MG63 (cell line): ENCODE measurements around the gene CDHR3. TPM values are rescaled to one million over a fixed set of nuclear protein-coding genes. Genes with fewer than 3 reads are reported as not detected.

Experiments
- DNase-seq: peaks from one replicate; pipeline ENCODE4 v3.0.0-alpha.2; 2020
- H3K27me3 ChIP-seq: fragments of 250-450 bp; sonication (Bioruptor Pico); 2 replicates; pipeline ENCODE4 v1.5.1; 2020; ENCODE audit warnings: mild to moderate bottlenecking, moderate library complexity
- H3K36me3 ChIP-seq: fragments of 250-450 bp; sonication (Bioruptor Pico); 2 replicates; pipeline ENCODE4 v1.5.1; 2020; ENCODE audit warnings: mild to moderate bottlenecking, moderate library complexity
- H3K4me3 ChIP-seq: fragments of 250-450 bp; sonication (Bioruptor Pico); 2 replicates; pipeline ENCODE4 v1.5.1; 2020; ENCODE audit warnings: mild to moderate bottlenecking, moderate library complexity
- H3K9me3 ChIP-seq: fragments of 250-450 bp; sonication (Bioruptor Pico); 2 replicates; pipeline ENCODE4 v1.5.1; 2020; ENCODE audit warnings: mild to moderate bottlenecking, moderate library complexity
- total RNA-seq: library from RNA; depleted of rRNA; stranded (reverse); fragments of >200 nt; shearing (Covaris generic); gene quantifications from 2 replicates; pipeline ENCODE4 v1.2.3, GENCODE V29; 2014; ENCODE audit warnings: low replicate concordance

Gene CDHR3
- total RNA-seq, 1 experiment from 2014 or later = 0.76 TPM

DNA sequence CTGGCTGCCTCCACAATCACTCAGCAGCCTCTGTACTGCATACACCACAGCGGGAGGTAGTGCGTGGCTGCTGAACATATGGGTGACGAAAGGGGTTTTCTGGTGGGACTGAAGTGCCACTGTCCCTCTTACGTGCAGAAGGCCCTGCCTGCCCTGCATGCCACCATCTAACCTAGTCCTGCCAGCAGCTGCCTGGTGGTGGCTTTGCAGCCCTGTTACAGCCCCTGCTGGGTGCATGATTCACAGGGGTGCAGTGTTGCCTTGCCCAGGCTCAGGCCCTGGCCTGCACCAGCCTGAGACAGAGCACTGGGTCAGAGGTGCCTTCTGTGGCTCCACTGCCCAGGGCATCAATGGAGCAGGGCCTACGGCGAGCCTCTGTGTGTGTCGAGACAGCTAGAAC is 98.9 kb downstream of the CDHR3 start:
- Histone ChIP-seq H3K36me3 (no peaks in the 10 kb centered on the region), H3K4me3 (no peak overlapping the region), H3K9me3 (no peaks in the 10 kb centered on the region), H3K27me3 (no peaks in the 10 kb centered on the region)
- no peak for DNase-seq

DNA sequence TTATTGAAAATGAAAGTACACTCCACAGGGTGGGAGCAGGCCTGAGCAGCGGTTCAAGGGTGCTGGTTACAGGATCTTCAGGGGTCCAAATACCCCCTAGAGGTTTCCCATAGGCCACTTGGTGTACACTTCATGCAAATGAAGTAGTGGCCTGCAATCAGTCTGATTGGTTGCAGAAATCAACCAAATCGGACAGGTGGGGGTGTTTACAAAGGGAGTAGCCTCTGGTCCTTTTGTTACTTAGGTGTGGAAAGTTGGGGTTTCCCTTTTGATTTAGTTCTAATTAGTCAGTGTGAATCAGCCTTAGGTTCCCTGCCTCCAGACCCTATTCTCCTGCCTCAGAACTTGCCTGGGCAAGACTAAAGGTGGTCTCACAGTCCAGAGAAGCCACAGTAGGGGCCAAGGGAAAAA is 99.5 kb downstream of the CDHR3 start:
- Histone ChIP-seq H3K27me3 (no peaks in the 10 kb centered on the region), H3K4me3 (no peak overlapping the region), H3K36me3 (no peaks in the 10 kb centered on the region), H3K9me3 (no peaks in the 10 kb centered on the region)
- DNase-seq = no peak

DNA sequence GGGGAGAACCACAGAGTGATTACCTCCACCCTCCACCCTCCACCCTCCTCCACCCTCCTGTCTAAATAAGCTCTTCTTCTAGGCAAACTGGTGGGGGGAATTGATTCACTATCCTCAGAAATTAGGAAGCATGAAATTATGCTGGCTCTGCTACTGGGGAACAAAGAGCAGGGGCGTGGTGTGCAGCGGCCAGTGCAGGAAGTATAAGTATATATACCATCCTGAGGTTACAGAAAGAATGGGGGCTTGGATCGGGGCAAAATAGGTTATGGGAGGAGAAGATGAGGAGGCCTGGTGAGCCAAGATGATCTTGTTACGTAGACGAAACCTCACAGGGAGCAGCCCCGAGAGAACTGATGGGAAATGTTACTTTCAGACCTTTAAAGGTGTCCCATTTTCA is 100.0 kb downstream of the CDHR3 start:
- Histone ChIP-seq H3K27me3 (no peaks in the 10 kb centered on the region), H3K36me3 (no peaks in the 10 kb centered on the region), H3K9me3 (no peaks in the 10 kb centered on the region), H3K4me3 (no peak overlapping the region)
- no peak for DNase-seq

DNA sequence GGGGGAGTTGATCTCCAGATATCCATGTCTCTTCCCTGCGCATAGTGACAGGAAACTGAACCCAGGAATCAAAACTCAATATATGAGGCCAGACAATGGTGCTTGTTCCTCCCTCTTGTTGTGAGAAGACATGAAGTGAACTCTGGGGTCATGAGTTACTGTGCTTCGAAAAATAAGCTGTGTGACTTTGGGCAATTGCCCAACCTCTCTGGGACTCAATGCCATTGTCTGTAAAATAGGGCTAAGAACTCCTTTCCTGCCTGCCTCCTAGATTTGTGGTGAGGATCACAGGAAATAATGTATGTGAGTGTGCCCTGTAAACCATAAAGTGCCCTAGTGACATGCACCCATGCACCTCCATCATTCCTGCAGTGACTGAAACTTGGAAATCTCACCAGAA is 100.6 kb downstream of the CDHR3 start:
- no peaks in the 10 kb centered on the region for H3K36me3 ChIP-seq
- H3K27me3 ChIP-seq = no peaks in the 10 kb centered on the region
- H3K9me3 ChIP-seq = no peaks in the 10 kb centered on the region
- H3K4me3 ChIP-seq = no peak overlapping the region
- no peak for DNase-seq

DNA sequence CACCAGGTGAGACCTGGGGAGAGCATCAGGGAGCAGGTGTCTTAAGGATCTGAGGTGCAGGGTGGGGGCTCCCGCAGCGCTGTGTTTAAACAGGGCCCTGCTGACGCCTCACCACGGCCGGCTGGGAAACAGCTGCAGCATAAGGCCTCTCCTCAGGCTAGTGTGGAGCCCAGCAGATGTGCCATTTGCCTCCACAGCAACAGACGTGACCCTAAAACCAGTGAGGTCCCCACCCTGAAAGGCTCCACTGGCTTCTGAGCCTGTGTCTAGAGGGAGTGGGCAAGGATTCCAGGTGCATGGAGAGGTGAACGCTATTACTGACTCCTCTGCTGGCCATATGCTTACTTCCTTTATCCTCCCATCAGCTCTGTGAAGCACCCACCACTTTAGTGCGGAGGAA is 101.3 kb downstream of the CDHR3 start:
- Histone ChIP-seq H3K36me3 (no peaks in the 10 kb centered on the region), H3K9me3 (no peaks in the 10 kb centered on the region), H3K27me3 (no peaks in the 10 kb centered on the region), H3K4me3 (no peak overlapping the region)
- no peak for DNase-seq

DNA sequence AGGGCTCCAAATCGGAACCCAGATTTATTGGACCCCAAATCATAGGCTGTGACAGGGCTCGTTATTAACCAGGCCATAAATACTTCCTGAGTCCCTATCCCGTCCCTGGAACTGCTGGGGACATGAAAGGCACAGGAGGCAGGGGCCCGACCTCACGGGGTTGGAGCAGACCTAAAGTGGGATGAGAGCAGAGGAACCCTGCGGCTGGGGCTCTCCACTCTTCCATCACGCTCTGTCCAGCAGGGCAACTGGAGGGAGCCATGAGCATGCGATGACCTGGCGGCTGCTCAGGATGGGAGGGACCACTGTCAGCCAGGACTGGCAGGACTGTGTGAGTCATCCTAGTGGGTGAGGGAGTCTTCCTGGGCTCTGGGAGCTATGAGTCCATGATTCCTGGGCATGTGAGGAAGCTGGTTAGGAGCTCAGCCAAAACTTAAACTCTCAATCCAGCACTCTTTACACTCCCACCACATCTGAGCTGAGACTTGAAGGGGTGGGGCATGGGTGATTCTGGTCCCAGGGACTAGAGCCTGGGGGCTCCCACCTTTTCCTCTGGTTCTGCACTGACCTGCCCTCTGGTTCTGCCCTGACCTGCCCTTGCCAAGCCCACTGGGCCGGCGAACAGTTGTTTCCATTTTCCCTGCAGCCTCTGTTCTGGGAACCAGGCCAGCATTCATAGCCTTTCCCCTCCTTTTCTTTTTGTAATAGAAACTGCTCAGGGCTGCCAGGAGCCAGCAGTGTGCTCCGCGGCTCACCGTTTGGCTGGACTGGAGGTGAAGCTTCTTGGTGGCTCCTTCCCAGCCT is 101.9 kb downstream of the CDHR3 start:
- H3K4me3 ChIP-seq = peak overlapping the region; percentile 31

DNA sequence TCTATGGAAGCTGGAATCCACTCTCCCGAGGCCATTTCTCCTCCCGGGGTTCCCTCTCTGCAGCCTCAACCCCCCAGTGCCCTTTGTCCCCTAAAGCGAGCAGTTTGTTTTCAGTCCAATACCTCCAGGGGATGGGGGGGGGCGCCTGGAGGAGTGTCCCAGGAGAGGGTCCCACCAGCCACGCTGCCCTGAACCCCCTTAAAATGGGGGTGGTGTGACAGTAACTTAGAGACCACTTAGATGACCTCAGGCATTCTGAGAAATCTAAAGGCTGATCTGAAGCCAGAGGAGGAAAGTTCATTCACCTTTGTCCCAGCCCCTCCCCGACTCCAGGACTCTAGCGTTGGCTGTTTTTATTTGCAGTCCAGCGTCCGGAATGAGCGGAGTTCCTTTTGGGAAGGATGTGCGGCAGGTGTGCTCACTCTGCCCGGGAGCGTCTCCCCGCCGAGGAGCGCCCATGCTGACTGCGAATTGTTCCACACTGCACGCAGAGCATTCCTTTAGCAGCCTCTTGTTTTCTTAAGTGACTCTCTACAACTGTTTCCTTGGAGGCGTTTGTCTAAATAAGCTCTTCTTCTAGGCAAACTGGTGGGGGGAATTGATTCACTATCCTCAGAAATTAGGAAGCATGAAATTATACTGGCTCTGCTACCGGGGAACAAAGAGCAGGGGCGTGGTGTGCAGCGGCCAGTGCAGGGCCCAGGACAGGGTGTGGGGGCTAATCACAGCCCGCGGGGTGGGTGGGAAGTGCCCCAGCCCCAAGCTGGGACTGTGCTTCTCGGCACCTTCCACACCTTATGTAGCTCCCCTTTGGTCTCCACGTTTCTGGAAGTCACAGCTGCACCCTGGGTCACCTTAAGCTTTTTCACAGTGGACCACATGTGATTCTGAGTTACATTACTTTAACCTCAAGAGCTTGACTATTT is 102.8 kb downstream of the CDHR3 start:
- Histone ChIP-seq H3K9me3 (no peaks in the 10 kb centered on the region), H3K27me3 (no peaks in the 10 kb centered on the region), H3K4me3 (peak overlapping the region; percentile 31), H3K36me3 (no peaks in the 10 kb centered on the region)
- no peak for DNase-seq

More for the DNA sequence above, 101.9 kb downstream of the CDHR3 start:
- Histone ChIP-seq H3K9me3 (no peaks in the 10 kb centered on the region), H3K27me3 (no peaks in the 10 kb centered on the region), H3K36me3 (no peaks in the 10 kb centered on the region)
- DNase-seq = peak; percentile 98

DNA sequence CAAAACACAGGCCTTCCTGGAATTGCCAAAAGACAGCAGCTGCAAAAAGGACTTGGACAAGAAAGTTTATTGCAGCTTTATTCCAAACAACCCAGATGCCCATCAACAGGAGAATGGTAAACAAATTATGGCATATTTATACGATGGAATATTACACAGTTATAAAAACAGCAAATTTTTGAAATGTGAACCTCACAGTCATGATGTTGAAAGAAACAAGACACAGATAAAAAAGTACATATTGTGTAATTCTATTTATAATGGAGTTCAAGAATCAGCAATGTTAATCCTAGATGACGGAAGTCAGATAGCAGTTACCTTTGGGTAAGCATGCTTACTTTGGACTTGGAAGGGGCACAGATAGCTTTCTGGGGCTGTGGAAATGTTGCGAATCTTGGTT is 104.6 kb downstream of the CDHR3 start:
- no peak for DNase-seq
- H3K36me3 ChIP-seq = no peaks in the 10 kb centered on the region
- no peak overlapping the region for H3K4me3 ChIP-seq
- H3K27me3 ChIP-seq = no peaks in the 10 kb centered on the region
- H3K9me3 ChIP-seq = no peaks in the 10 kb centered on the region

DNA sequence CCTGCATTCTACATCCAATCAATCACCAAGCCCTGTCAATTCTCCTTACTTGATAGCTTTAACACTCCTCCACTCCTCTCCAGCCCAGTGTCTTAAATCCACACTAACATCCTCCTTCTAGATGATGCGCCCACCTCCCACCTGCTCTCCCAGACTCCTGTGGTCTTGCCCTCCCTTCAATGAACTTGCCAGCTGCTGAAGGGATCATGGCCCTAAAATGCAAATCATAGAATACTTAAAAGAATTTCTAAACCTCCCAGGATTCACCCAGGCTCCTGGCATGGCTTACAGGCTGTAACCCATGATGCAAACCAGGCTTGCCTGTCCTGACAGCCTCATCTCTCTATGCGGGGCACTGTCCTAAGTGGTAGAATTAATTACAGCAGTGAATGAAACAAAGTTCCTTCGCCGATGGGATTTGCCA is 105.5 kb downstream of the CDHR3 start:
- Histone ChIP-seq H3K4me3 (no peak overlapping the region), H3K9me3 (no peaks in the 10 kb centered on the region), H3K36me3 (no peaks in the 10 kb centered on the region), H3K27me3 (no peaks in the 10 kb centered on the region)
- DNase-seq = no peak

DNA sequence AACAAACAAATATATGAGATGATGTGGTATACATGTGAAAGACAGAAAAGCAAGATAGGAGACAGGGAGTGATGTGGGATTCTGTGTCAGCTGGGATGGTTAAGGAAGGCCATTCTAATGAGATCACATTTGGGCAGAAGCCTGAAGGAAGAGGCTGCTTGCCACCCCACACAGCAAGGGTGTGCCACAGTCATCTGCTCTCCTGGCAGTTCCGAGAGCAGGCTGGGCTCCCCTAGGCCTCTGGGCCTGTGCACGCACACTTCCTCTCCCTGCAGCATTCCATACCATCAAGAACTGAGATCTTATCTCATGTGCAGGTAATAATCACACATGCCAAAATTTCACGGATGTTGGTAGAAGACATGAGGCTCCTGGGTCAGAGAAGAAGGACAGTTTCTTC is 105.9 kb downstream of the CDHR3 start:
- Histone ChIP-seq H3K4me3 (no peak overlapping the region), H3K27me3 (no peaks in the 10 kb centered on the region), H3K9me3 (no peaks in the 10 kb centered on the region), H3K36me3 (no peaks in the 10 kb centered on the region)
- DNase-seq = peak; percentile 76

DNA sequence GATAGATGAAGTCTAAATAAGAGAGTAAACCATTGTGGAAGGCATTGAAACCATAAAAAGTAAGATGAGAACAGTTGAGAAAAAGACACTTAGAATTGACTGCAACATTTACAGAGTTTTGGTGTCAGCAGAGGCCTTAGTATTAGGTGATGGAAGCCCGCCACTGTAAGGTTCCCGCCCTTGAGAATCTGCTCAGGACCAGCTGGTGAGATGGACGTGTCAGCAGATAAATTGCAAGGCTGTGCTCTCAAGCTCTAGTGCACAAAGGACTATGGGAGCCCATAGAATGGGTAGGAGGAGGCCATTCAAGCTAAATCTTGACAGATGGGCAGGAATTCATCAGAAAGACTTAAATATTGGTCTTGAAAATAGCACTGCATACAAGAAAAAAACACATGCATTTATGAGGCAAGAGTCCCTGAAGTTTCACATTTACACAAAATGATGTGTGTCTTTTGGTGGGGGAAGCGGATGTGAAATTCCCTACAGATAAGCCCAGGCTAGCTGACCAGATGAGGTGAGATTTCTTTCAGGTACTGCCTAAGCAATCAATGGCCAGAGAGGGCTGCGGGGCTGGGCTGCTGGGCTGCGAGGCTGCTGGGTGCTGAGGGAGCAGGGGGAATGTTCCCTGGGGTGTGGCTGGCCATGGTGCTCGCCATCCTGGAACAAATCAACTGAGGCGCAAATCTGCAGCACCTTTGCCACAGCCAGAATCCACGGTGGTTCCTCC is 106.6 kb downstream of the CDHR3 start:
- Histone ChIP-seq H3K9me3 (no peaks in the 10 kb centered on the region), H3K27me3 (no peaks in the 10 kb centered on the region), H3K36me3 (no peaks in the 10 kb centered on the region), H3K4me3 (no peak overlapping the region)
- no peak for DNase-seq

DNA sequence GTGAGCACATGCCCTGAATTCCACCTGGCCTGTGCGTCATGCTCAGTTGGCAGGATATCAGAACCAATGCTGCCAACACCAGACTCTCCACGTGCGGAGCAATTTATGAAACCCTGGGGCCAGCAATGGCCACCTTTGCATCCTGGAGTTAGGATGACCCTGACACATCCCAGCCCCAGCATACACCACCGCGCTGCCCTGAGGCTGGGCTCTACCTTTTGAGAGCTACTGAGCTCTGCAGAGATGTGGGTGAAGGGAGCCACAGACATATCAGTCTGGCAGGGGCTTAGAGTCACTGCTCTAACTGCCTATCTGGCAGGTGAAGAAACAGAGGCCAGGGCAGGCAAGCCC is 107.1 kb downstream of the CDHR3 start:
- H3K9me3 ChIP-seq = no peaks in the 10 kb centered on the region
- no peak overlapping the region for H3K4me3 ChIP-seq
- no peak for DNase-seq
- H3K36me3 ChIP-seq = no peaks in the 10 kb centered on the region
- H3K27me3 ChIP-seq = no peaks in the 10 kb centered on the region

DNA sequence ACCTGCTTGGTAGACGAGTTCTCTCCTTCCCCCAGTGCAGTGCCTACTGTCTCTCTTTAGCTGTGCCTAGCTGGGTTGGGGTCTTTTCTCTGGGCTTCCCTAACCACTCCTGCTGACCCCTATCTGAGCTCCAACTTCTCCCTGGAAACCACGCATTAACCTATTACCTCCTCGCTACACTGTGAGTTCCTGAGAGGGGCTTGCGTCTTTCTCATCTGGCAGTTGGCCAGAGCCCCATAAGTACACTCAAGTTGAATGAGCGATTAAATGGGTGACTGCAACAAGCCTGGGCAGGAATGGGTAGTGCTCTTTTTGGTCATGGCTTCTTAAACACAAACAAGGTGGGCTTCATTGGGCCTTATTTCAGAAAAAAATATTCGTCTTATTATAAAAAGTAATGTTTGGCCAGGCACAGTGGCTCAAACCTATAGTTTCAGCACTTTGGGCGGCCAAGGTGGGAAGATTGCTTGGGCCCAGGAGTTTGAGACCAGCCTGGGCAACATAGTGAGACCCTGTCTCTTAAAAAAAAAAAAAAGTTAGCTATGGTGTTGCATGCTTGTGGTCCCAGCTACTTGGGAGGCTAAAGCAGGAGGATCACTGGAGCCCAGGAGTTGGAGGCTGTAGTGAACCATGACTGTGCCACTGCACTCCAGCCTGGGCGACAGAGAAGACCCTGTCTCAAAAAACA is 107.6 kb downstream of the CDHR3 start:
- Histone ChIP-seq H3K27me3 (no peaks in the 10 kb centered on the region), H3K36me3 (no peaks in the 10 kb centered on the region), H3K4me3 (no peak overlapping the region), H3K9me3 (no peaks in the 10 kb centered on the region)
- no peak for DNase-seq

DNA sequence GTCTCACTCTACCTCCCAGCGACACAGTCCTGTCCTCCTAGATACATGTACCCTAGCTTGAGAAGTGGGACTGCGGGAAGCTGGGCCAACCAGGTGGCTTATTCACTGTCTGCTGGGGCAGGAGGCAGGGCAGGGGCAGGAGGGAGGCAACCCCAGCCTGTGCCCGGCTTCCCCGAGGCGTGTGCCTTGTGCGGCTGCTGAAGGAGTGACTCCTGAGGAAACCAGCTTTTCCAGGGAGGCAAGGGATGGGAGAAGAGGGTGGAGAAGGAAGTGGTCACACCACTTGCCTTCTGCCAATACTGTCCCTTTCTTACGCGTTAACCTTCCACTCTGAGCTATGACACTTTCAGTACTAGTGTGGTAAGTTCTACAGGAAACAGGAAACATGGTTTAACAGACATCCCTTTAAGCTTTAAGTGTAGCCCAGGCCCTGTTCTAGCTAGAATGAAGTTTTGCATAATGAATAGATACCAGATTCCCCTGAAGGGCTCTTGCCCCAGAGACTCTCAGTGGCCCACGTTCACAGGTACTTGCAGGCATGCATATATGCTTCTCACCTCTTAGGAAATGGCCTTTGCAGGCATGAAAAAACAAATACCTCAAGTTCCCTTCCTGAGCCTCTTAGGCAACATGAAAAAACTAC is 108.4 kb downstream of the CDHR3 start:
- H3K9me3 ChIP-seq = no peaks in the 10 kb centered on the region
- H3K4me3 ChIP-seq = no peak overlapping the region
- no peaks in the 10 kb centered on the region for H3K36me3 ChIP-seq
- DNase-seq = no peak
- no peaks in the 10 kb centered on the region for H3K27me3 ChIP-seq

DNA sequence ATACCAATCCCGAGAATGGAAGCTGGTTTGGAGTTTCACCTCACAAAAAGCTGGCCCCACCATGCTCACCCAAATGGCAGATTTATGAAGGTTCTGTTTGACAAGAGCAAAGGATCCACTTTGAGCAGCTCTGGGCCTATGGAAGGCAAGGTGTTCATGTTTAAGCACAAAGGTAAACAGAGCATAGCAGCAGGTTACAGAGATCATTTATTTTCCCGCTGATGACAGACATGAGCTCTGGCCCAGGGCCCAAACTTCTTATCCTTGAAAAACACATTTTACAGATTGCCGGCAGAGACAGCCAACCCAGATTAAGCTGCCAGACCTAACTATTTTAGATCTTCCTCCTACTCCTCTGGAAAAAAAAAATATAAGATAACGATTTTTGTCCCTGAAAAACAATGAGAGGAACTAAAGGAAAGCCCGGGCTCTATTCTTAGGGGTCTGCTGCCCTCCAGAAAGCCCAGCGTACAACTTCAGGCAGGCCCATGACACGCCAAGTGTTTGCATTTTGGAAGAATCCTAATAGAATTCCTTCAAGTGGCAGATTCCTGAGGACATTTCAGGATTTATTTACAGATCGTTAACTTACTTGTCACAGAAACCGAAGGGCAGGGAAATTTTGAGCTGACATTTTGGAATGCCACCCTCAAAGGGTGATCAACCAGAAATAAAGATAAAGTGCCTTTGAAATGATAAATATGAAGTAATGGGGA is 109.1 kb downstream of the CDHR3 start:
- H3K9me3 ChIP-seq = no peaks in the 10 kb centered on the region
- no peak for DNase-seq
- no peaks in the 10 kb centered on the region for H3K36me3 ChIP-seq
- H3K4me3 ChIP-seq = no peak overlapping the region
- no peaks in the 10 kb centered on the region for H3K27me3 ChIP-seq

DNA sequence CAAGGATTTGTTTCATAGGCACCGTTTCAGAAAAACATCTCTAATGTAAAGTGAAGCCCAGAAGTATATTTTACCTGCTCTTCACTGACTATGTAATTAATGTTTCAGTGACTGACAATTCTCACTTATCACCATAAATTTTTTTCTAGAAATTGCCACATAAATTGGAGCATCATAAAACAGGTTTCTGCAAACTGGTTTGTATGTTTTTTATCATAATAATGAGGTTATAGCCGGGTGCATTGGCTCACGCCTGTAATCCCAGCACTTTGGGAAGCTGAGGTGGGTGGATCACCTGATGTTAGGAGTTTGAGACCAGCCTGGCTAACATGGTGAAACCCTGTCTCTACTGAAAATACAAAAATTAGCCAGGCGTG is 109.6 kb downstream of the CDHR3 start:
- no peaks in the 10 kb centered on the region for H3K36me3 ChIP-seq
- no peak overlapping the region for H3K4me3 ChIP-seq
- no peaks in the 10 kb centered on the region for H3K27me3 ChIP-seq
- H3K9me3 ChIP-seq = no peaks in the 10 kb centered on the region
- DNase-seq = no peak
